ENCODE measurements around the gene ASRGL1. TPM values are rescaled to one million over a fixed set of nuclear protein-coding genes. Genes with fewer than 3 reads are reported as not detected.
"Not testable (repeated sequence)": the region's sequence is repeated elsewhere in the genome, so short reads cannot be mapped to it uniquely, and the experiment has no call there.

Gene ASRGL1
- total RNA-seq, 1 donor from 2014 or later = 2.9 TPM

GRCh38 chr11:62373464-62374119 lies 36.3 kb downstream of the ASRGL1 start:
- Mint-ChIP-seq H3K27ac (ENCODE audit: unreplicated experiment) (no peak overlapping the region), H3K9me3 (ENCODE audit: unreplicated experiment) (no peaks in the 10 kb centered on the region), H3K36me3 (ENCODE audit: unreplicated experiment) (no peaks in the 10 kb centered on the region), H3K4me3 (ENCODE audit: unreplicated experiment) (no peak overlapping the region), H3K4me1 (ENCODE audit: unreplicated experiment) (peaks cover 1% of the 10 kb centered on the region), H3K27me3 (ENCODE audit: unreplicated experiment) (no peaks in the 10 kb centered on the region)
- TF ChIP-seq CTCF (IDR thresholded peaks at IDR 0.05) = no peak
- no peak for DNase-seq (ENCODE audit: extremely low spot score, unreplicated experiment)

- Mint-ChIP-seq H3K27ac (ENCODE audit: unreplicated experiment) (no peak overlapping the region), H3K36me3 (ENCODE audit: unreplicated experiment) (no peaks in the 10 kb centered on the region), H3K4me3 (ENCODE audit: unreplicated experiment) (no peak overlapping the region), H3K4me1 (ENCODE audit: unreplicated experiment) (peaks cover 1% of the 10 kb centered on the region), H3K27me3 (ENCODE audit: unreplicated experiment) (peaks cover 3% of the 10 kb centered on the region), H3K9me3 (ENCODE audit: unreplicated experiment) (no peaks in the 10 kb centered on the region)
- no peak for TF ChIP-seq CTCF (IDR thresholded peaks at IDR 0.05)
- no peak for DNase-seq (ENCODE audit: extremely low spot score, unreplicated experiment)
Measured at GRCh38 chr11:62374801-62375200, 37.6 kb downstream of the ASRGL1 start.

- H3K36me3 Mint-ChIP-seq (ENCODE audit: unreplicated experiment); H3K27me3 Mint-ChIP-seq (ENCODE audit: unreplicated experiment); H3K27ac Mint-ChIP-seq (ENCODE audit: unreplicated experiment); DNase-seq (ENCODE audit: extremely low spot score, unreplicated experiment); H3K4me1 Mint-ChIP-seq (ENCODE audit: unreplicated experiment); H3K4me3 Mint-ChIP-seq (ENCODE audit: unreplicated experiment); H3K9me3 Mint-ChIP-seq (ENCODE audit: unreplicated experiment): not testable (repeated sequence)
- TF ChIP-seq CTCF (IDR thresholded peaks at IDR 0.05) = peak; percentile 64
Measured at GRCh38 chr11:62378459-62379063, 41.3 kb downstream of the ASRGL1 start.

- not testable (repeated sequence) for H3K4me1 Mint-ChIP-seq (ENCODE audit: unreplicated experiment); H3K27me3 Mint-ChIP-seq (ENCODE audit: unreplicated experiment); H3K36me3 Mint-ChIP-seq (ENCODE audit: unreplicated experiment); H3K27ac Mint-ChIP-seq (ENCODE audit: unreplicated experiment); H3K9me3 Mint-ChIP-seq (ENCODE audit: unreplicated experiment); H3K4me3 Mint-ChIP-seq (ENCODE audit: unreplicated experiment); DNase-seq (ENCODE audit: extremely low spot score, unreplicated experiment)
Measured at GRCh38 chr11:62379586-62379985, 42.3 kb downstream of the ASRGL1 start.

GRCh38 chr11:62380821-62381245 lies 43.6 kb downstream of the ASRGL1 start:
- peak; percentile 84 for TF ChIP-seq CTCF (IDR thresholded peaks at IDR 0.05)
- H3K4me1 Mint-ChIP-seq (ENCODE audit: unreplicated experiment); H3K27ac Mint-ChIP-seq (ENCODE audit: unreplicated experiment); H3K36me3 Mint-ChIP-seq (ENCODE audit: unreplicated experiment); H3K4me3 Mint-ChIP-seq (ENCODE audit: unreplicated experiment); DNase-seq (ENCODE audit: extremely low spot score, unreplicated experiment); H3K27me3 Mint-ChIP-seq (ENCODE audit: unreplicated experiment); H3K9me3 Mint-ChIP-seq (ENCODE audit: unreplicated experiment): not testable (repeated sequence)

All from osteocyte (in vitro differentiated cells).